Tibial artery (tissue), 4 donors: Measurements from ENCODE around the gene TMC2.

Experiments used
- DNase-seq, 2 donors: peaks; one replicate each; pipeline ENCODE4 v3.0.0-alpha.2; 2019
- H3K27ac ChIP-seq, 2 donors: fragments of 200-600 bp; sonication (generic) in 1 of 2; 1 replicate in 1 of 2; 2 replicates in 1 of 2; pipeline ENCODE4 v1.5.1; 2018 to 2019; ENCODE audit warnings: mild to moderate bottlenecking in 1 of 2
- H3K27me3 ChIP-seq, 2 donors: fragments of 200-600 bp; sonication (generic) in 1 of 2; one replicate each; pipeline versions ENCODE4 v1.5.1 to v1.6.0; 2016 to 2019
- H3K36me3 ChIP-seq, 3 donors: fragments of 200-600 bp; sonication (generic) in 2 of 3; one replicate each; pipeline ENCODE4 v1.5.1; 2016 to 2019; ENCODE audit warnings: mild to moderate bottlenecking in 2 of 3
- H3K4me1 ChIP-seq, 4 donors: fragments of 200-600 bp; sonication (generic) in 2 of 4; 1 replicate in 3 of 4; 2 replicates in 1 of 4; pipeline ENCODE4 v1.5.1; 2016 to 2019
- H3K4me3 ChIP-seq, 2 donors: fragments of 200-600 bp; sonication (generic) in 1 of 2; 1 replicate in 1 of 2; 2 replicates in 1 of 2; pipeline ENCODE4 v1.5.1; 2018 to 2019; ENCODE audit warnings: mild to moderate bottlenecking in 2 of 2
- H3K9me3 ChIP-seq, 3 donors: fragments of 200-600 bp; sonication (generic) in 1 of 3; one replicate each; pipeline ENCODE4 v1.5.1; 2016 to 2019
- CTCF ChIP-seq, 2 experiments: fragments of 200-600 bp in 1 of 2; fragments of 450-650 bp in 1 of 2; IDR thresholded peaks; one replicate each; pipeline ENCODE4 v1.5.1; 2017 to 2019; ENCODE audit warnings: antibody characterized with exemption in 2 of 2, mild to moderate bottlenecking in 1 of 2, moderate library complexity in 1 of 2
- intact Hi-C: fragments of 100-400 bp; cut with DNase I; formaldehyde crosslinking; loops from one replicate; pipeline ENCODE4 v1.15.0; 2023; ENCODE audit warnings: low total_unique reads

Gene TMC2

GRCh38 chr20:2508631-2509467 lies 27.5 kb upstream of the TMC2 start, which contains the start of gene ZNF343:
ZNF343 (minus strand) TSS chr20:2508915; CDS start chr20:2493895, 15,020 bp downstream.
- Histone ChIP-seq H3K36me3 (no peaks in the 10 kb centered on the region), H3K27me3 (no peaks in the 10 kb centered on the region), H3K9me3 (no peaks in the 10 kb centered on the region), H3K27ac (peak within 1 kb of the TSS; percentile 88), H3K4me3 (peak within 1 kb of the TSS; percentile 73 to 81), H3K4me1 (peaks cover 0 to 16% (median 9%) of the 10 kb centered on the region in 4 donors)
- no peak for TF ChIP-seq CTCF (IDR thresholded peaks at IDR 0.05)
- peak; percentile 80 to 87 for DNase-seq
- intact Hi-C loops: no loop called here

DNA sequence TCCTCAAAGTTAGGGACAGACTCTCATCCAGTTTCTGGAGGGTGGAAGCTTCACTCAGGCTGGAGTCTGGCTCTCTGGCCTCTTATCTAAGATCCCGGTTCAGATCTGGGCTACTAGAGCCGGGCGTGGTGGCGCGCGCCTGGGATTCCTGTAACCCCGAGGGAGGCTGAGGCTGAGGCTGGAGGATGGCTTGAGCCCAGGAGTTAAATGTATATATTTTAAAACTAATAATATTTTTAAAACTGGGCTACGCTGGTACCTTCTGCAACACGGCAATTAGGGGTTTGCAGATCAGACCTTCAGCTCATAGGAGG lies 26.9 kb upstream of the TMC2 start:
- Histone ChIP-seq H3K9me3 (no peaks in the 10 kb centered on the region), H3K4me1 (peaks cover 0 to 16% (median 9%) of the 10 kb centered on the region in 4 donors), H3K36me3 (no peaks in the 10 kb centered on the region), H3K27me3 (no peaks in the 10 kb centered on the region), H3K27ac (peak overlapping the region; percentile 88), H3K4me3 (peak overlapping the region; percentile 73 to 81)
- intact Hi-C loops: no loop called here
- no peak for TF ChIP-seq CTCF (IDR thresholded peaks at IDR 0.05)
- DNase-seq: no peak

DNA sequence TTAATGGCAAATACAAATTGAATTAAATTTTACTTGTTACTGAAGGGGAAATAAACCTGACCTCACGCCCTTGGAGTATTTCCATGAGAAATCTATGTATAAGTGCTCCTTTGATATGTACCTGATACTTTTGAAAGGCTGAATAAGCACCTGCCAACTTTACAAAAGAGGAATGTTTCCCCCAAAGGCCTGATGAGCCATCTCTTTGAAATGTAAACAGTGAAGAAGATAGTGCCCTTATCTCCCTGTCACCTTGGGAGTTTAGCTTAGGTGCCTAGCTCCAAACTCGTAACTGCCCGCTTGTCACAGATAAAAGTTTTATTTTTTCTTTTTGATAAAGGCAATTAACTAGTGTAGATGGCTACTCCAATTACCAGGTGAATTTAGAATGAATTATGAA lies 26.6 kb upstream of the TMC2 start:
- TF ChIP-seq CTCF (IDR thresholded peaks at IDR 0.05): no peak
- intact Hi-C loops: no loop called here
- H3K36me3 ChIP-seq: no peaks in the 10 kb centered on the region
- peak overlapping the region in 1 of 2 donors; percentile 88 for H3K27ac ChIP-seq
- peak overlapping the region; percentile 73 to 81 for H3K4me3 ChIP-seq
- peaks cover 0 to 16% (median 9%) of the 10 kb centered on the region in 4 donors for H3K4me1 ChIP-seq
- no peaks in the 10 kb centered on the region for H3K9me3 ChIP-seq
- no peak for DNase-seq
- no peaks in the 10 kb centered on the region for H3K27me3 ChIP-seq

GRCh38 chr20:2515203-2515602 lies 21.2 kb upstream of the TMC2 start:
- H3K4me3 ChIP-seq: no peak overlapping the region
- H3K27ac ChIP-seq: no peak overlapping the region
- intact Hi-C loops: no loop called here
- TF ChIP-seq CTCF (IDR thresholded peaks at IDR 0.05): no peak
- no peaks in the 10 kb centered on the region for H3K4me1 ChIP-seq
- no peak for DNase-seq
- H3K27me3 ChIP-seq: no peaks in the 10 kb centered on the region
- no peaks in the 10 kb centered on the region for H3K36me3 ChIP-seq
- H3K9me3 ChIP-seq: no peaks in the 10 kb centered on the region

DNA sequence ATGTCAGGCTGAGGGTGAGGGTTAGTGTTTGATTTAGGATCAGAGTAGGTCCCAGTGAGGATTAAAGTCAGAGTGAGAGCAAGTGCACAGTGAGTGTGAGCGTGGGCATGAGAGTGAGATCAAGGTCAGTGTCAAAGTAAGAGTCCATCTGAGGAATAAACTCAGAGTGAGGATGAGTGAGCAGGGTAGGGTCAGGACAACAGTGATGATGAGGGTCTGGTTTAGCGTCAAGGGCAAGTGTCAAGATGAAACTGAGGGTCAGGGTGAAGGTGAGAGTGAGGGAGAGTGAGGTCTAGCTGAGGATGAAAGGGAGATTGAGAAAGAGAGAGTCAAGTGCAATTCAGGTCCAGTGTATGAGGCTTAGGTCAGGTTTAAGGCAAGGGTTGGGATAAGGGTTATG lies 20.0 kb upstream of the TMC2 start:
- no peaks in the 10 kb centered on the region for H3K9me3 ChIP-seq
- H3K36me3 ChIP-seq: no peaks in the 10 kb centered on the region
- H3K4me1 ChIP-seq: no peaks in the 10 kb centered on the region
- no peaks in the 10 kb centered on the region for H3K27me3 ChIP-seq
- TF ChIP-seq CTCF (IDR thresholded peaks at IDR 0.05): no peak
- intact Hi-C loops: no loop called here
- no peak overlapping the region for H3K27ac ChIP-seq
- no peak overlapping the region for H3K4me3 ChIP-seq
- no peak for DNase-seq
